Measurements from ENCODE around the gene RAG1. TPM values are rescaled to one million over a fixed set of nuclear protein-coding genes. Genes with fewer than 3 reads are reported as not detected.

RAG1 gene
- total RNA-seq, 1 experiment from 2014 or later = 0.90 TPM

DNA sequence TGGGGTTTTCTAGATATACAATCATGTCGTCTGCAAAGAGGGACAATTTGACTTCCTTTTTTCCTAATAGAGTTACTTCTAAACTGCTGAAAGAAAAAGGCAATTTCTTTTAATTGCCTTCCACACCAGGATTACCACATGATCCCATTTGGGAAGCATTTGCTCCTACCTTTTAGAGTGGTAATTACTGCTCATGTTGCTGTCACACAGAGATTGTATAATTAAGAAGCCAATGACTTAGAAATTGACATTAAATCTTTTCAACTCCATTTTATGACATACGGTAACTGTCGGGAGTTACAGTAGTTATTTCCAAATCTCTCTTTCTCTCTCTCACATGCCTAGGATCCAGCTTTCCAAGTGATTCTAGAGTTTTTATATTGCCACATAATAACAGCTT lies 48.0 kb downstream of the RAG1 start:
- intact Hi-C loops (cut with micrococcal nuclease; ENCODE audit: unreplicated experiment) = no loop called here
- H3K9me3 Mint-ChIP-seq (ENCODE audit: low read depth, unreplicated experiment) = no peaks in the 10 kb centered on the region
- CTCF ChIA-PET = no interaction called here
- no peaks in the 10 kb centered on the region for H3K27me3 Mint-ChIP-seq (ENCODE audit: unreplicated experiment)
- no peak for DNase-seq
- no peak overlapping the region for H3K27ac Mint-ChIP-seq (ENCODE audit: unreplicated experiment)
- no TSS peak for BruUV-seq (replicated peaks)
- no peaks in the 10 kb centered on the region for H3K36me3 Mint-ChIP-seq (ENCODE audit: insufficient read depth, unreplicated experiment)
- H3K4me3 Mint-ChIP-seq (ENCODE audit: low read depth, unreplicated experiment) = no peak overlapping the region
- no peaks in the 10 kb centered on the region for H3K4me1 Mint-ChIP-seq (ENCODE audit: low read depth, unreplicated experiment)
- TF ChIP-seq, protein P1, sequence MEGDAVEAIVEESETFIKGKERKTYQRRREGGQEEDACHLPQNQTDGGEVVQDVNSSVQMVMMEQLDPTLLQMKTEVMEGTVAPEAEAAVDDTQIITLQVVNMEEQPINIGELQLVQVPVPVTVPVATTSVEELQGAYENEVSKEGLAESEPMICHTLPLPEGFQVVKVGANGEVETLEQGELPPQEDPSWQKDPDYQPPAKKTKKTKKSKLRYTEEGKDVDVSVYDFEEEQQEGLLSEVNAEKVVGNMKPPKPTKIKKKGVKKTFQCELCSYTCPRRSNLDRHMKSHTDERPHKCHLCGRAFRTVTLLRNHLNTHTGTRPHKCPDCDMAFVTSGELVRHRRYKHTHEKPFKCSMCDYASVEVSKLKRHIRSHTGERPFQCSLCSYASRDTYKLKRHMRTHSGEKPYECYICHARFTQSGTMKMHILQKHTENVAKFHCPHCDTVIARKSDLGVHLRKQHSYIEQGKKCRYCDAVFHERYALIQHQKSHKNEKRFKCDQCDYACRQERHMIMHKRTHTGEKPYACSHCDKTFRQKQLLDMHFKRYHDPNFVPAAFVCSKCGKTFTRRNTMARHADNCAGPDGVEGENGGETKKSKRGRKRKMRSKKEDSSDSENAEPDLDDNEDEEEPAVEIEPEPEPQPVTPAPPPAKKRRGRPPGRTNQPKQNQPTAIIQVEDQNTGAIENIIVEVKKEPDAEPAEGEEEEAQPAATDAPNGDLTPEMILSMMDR (IDR thresholded peaks at IDR 0.05; ENCODE audit: unreplicated experiment) = no peak

- BruUV-seq (replicated peaks) = no TSS peak
Observed at GRCh38 chr11:36617543-36618362, 49.9 kb downstream of the RAG1 start.

DNA sequence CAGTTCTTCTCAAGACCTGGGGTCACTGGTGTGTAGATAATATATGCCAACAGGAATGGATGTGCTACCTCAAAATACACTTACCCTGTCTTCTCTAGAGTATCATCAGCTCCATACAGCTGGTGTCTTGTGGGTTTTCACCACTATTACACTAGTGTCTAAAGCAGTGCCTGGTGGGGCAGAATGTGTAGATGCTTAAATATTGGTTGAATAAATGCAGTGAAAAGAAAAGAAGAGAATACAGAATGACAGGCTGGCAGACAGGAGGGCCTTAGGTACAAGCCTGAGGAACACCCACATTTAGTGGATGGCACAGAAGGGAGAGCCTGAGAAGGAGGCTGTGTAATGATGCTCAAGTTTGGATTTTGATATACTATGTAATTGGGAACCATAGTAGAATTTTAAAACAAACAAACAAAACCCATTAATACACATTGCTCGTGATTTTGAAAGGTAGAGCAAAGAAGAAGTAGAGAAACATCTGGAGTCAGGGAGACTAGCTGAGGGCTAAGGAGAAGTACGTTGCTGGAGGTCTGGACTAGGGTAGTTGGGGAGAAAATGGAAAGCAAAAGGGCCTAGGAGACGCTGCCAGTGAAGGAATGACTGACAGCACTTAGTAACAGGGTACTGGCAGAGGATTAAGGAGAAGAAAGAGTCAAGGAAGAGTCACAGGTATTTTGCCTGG lies 50.7 kb downstream of the RAG1 start:
- CTCF ChIA-PET = no interaction called here

More at GRCh38 chr11:36617543-36618362, 49.9 kb downstream of the RAG1 start:
- TF ChIP-seq, protein P1 (IDR thresholded peaks at IDR 0.05; ENCODE audit: unreplicated experiment) = no peak
- Mint-ChIP-seq H3K27me3 (ENCODE audit: unreplicated experiment) (no peaks in the 10 kb centered on the region), H3K9me3 (ENCODE audit: low read depth, unreplicated experiment) (no peaks in the 10 kb centered on the region), H3K27ac (ENCODE audit: unreplicated experiment) (no peak overlapping the region), H3K4me1 (ENCODE audit: low read depth, unreplicated experiment) (no peaks in the 10 kb centered on the region), H3K36me3 (ENCODE audit: insufficient read depth, unreplicated experiment) (no peaks in the 10 kb centered on the region), H3K4me3 (ENCODE audit: low read depth, unreplicated experiment) (no peak overlapping the region)
- no peak for DNase-seq
- CTCF ChIA-PET = no interaction called here
- intact Hi-C loops (cut with micrococcal nuclease; ENCODE audit: unreplicated experiment) = no loop called here

GRCh38 chr11:36619502-36619901 lies 51.7 kb downstream of the RAG1 start:
- no TSS peak for BruUV-seq (replicated peaks)
- Mint-ChIP-seq H3K9me3 (ENCODE audit: low read depth, unreplicated experiment) (no peaks in the 10 kb centered on the region), H3K27ac (ENCODE audit: unreplicated experiment) (no peak overlapping the region), H3K36me3 (ENCODE audit: insufficient read depth, unreplicated experiment) (no peaks in the 10 kb centered on the region), H3K27me3 (ENCODE audit: unreplicated experiment) (no peaks in the 10 kb centered on the region), H3K4me3 (ENCODE audit: low read depth, unreplicated experiment) (no peak overlapping the region), H3K4me1 (ENCODE audit: low read depth, unreplicated experiment) (no peaks in the 10 kb centered on the region)
- CTCF ChIA-PET = no interaction called here
- intact Hi-C loops (cut with micrococcal nuclease; ENCODE audit: unreplicated experiment) = no loop called here
- TF ChIP-seq, protein P1 (IDR thresholded peaks at IDR 0.05; ENCODE audit: unreplicated experiment) = no peak
- DNase-seq = no peak

More for the DNA sequence above, 50.7 kb downstream of the RAG1 start:
- intact Hi-C loops (cut with micrococcal nuclease; ENCODE audit: unreplicated experiment) = no loop called here
- Mint-ChIP-seq H3K4me3 (ENCODE audit: low read depth, unreplicated experiment) (no peak overlapping the region), H3K27me3 (ENCODE audit: unreplicated experiment) (no peaks in the 10 kb centered on the region), H3K27ac (ENCODE audit: unreplicated experiment) (no peak overlapping the region), H3K4me1 (ENCODE audit: low read depth, unreplicated experiment) (no peaks in the 10 kb centered on the region), H3K36me3 (ENCODE audit: insufficient read depth, unreplicated experiment) (no peaks in the 10 kb centered on the region), H3K9me3 (ENCODE audit: low read depth, unreplicated experiment) (no peaks in the 10 kb centered on the region)
- no TSS peak for BruUV-seq (replicated peaks)
- TF ChIP-seq, protein P1 (IDR thresholded peaks at IDR 0.05; ENCODE audit: unreplicated experiment) = no peak
- DNase-seq = no peak

Measured in Calu3 (cell line).